Measurements from ENCODE around the gene EYA2.
"Not testable (repeated sequence)": the region's sequence is repeated elsewhere in the genome, so short reads cannot be mapped to it uniquely, and the experiment has no call there.

DNA sequence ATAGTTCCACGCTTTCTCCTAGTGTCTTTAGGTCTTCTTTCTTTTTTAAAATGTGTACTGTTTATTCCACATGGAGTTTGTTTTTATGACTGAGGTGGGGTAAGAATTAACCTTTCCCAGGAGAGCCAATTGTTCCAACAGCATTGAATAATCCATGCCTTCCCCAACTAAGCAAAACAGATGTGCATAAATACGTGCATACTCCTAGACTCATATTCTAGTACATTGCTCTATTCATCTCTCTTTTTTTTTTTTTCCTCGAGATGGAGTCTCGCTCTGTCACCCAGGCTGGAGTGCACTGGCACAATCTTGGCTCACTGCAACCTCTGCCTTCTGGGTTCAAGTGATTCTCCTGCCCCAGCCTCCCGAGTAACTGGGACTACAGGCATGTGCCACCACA is 14.7 kb upstream of the EYA2 start:
- not testable (repeated sequence) for TF ChIP-seq EZH2 (IDR thresholded peaks at IDR 0.05); POLR2AphosphoS5 (IDR thresholded peaks at IDR 0.05; ENCODE audit: borderline replicate concordance, low read depth, low read length)

Data from SK-N-MC (cell line).